GM23338 (cell line): ENCODE data around the gene MYO1G. TPM values are rescaled to one million over a fixed set of nuclear protein-coding genes. Genes with fewer than 3 reads are reported as not detected.
A peak's percentile ranks its signal among the peaks of the same experiment; 100 is the strongest.

Source experiments
- ATAC-seq: fragments of 200-7000 bp; cut with Tn5 transposase; 3 replicates; pipeline ENCODE4 v1.9.1; 2020
- DNase-seq: peaks from one replicate; pipeline ENCODE4 v3.0.0-alpha.2; 2015; ENCODE audit warnings: low spot score
- H2AFZ ChIP-seq: fragments of 200-600 bp; sonication (generic); 2 replicates; pipeline ENCODE4 v1.8.0; 2016; ENCODE audit warnings: antibody characterized with exemption, mild to moderate bottlenecking, moderate library complexity
- H3F3A ChIP-seq: fragments of 200-600 bp; sonication (generic); replicated peaks from 2 replicates; pipeline ENCODE4 v1.8.0; 2017; ENCODE audit warnings: antibody characterized with exemption, mixed run types, low read depth
- H3K27ac ChIP-seq: fragments of 200-600 bp; sonication (generic); 2 replicates; pipeline ENCODE4 v1.6.1; 2016; ENCODE audit warnings: low read depth
- H3K27me3 ChIP-seq: fragments of 200-600 bp; sonication (generic); 2 replicates; pipeline ENCODE4 v1.8.0; 2016; ENCODE audit warnings: mild to moderate bottlenecking, mixed run types, moderate library complexity; ENCODE audit not compliant: insufficient read depth
- H3K36me3 ChIP-seq: fragments of 200-600 bp; sonication (generic); 2 replicates; pipeline ENCODE4 v1.8.0; 2016; ENCODE audit warnings: mild to moderate bottlenecking; ENCODE audit not compliant: insufficient read depth
- H3K4me1 ChIP-seq: fragments of 200-600 bp; sonication (generic); 2 replicates; pipeline ENCODE4 v1.8.0; 2016; ENCODE audit warnings: mild to moderate bottlenecking, moderate library complexity; ENCODE audit not compliant: insufficient read depth
- H3K4me2 ChIP-seq: fragments of 200-600 bp; sonication (generic); 2 replicates; pipeline ENCODE4 v1.7.1; 2017; ENCODE audit warnings: mixed run types
- H3K4me3 ChIP-seq: fragments of 200-600 bp; sonication (generic); 2 replicates; pipeline ENCODE4 v1.6.1; 2016; ENCODE audit warnings: mixed run types
- H3K79me2 ChIP-seq: fragments of 200-600 bp; sonication (generic); replicated peaks from 2 replicates; pipeline ENCODE4 v1.8.0; 2017; ENCODE audit warnings: mild to moderate bottlenecking; ENCODE audit not compliant: insufficient read depth
- H3K9me2 ChIP-seq: fragments of 200-600 bp; sonication (generic); 2 replicates; pipeline ENCODE4 v1.8.0; 2017; ENCODE audit not compliant: insufficient read depth
- H4K20me1 ChIP-seq: fragments of 200-600 bp; sonication (generic); replicated peaks from 2 replicates; pipeline ENCODE4 v1.8.0; 2017; ENCODE audit warnings: mild to moderate bottlenecking; ENCODE audit not compliant: insufficient read depth
- H3K27ac Mint-ChIP-seq: 2 replicates; pipeline ENCODE4 v1.8.0; 2020; ENCODE audit warnings: inconsistent platforms, mild to moderate bottlenecking, moderate library complexity, mixed read lengths
- H3K27me3 Mint-ChIP-seq: 3 replicates; pipeline ENCODE4 v1.8.0; 2022; ENCODE audit warnings: low read depth, mild to moderate bottlenecking, moderate library complexity, mixed read lengths, inconsistent platforms; ENCODE audit not compliant: insufficient read depth, poor library complexity
- H3K36me3 Mint-ChIP-seq: 3 replicates; pipeline ENCODE4 v1.8.0; 2021; ENCODE audit warnings: low read depth, mild to moderate bottlenecking, inconsistent platforms, moderate library complexity, mixed read lengths
- H3K4me1 Mint-ChIP-seq: 3 replicates; pipeline ENCODE4 v1.8.0; 2020; ENCODE audit warnings: mild to moderate bottlenecking, inconsistent platforms, mixed read lengths
- H3K4me3 Mint-ChIP-seq: 3 replicates; pipeline ENCODE4 v1.8.0; 2021; ENCODE audit warnings: moderate library complexity, mild to moderate bottlenecking, inconsistent platforms, mixed read lengths
- H3K9me3 Mint-ChIP-seq: 3 replicates; pipeline ENCODE4 v1.8.0; 2020; ENCODE audit warnings: moderate library complexity, mild to moderate bottlenecking, inconsistent platforms, mixed read lengths
- CREB1 ChIP-seq: fragments of 250-450 bp; sonication (Bioruptor Pico); IDR thresholded peaks from 2 replicates; pipeline ENCODE4 v1.5.0; 2020; ENCODE audit warnings: low read depth, mild to moderate bottlenecking, moderate library complexity
- EZH2 ChIP-seq: fragments of 200-600 bp; sonication (generic); IDR thresholded peaks from one replicate; pipeline ENCODE4 v1.8.0; 2017; ENCODE audit warnings: antibody characterized with exemption, mild to moderate bottlenecking, low read depth; ENCODE audit not compliant: unreplicated experiment
- JUNB ChIP-seq: IDR thresholded peaks from one replicate; pipeline ENCODE4 v1.6.1; 2016; ENCODE audit warnings: antibody characterized with exemption; ENCODE audit not compliant: unreplicated experiment
- NANOG ChIP-seq: IDR thresholded peaks from 2 replicates; pipeline ENCODE4 v1.6.1; 2016; ENCODE audit warnings: antibody characterized with exemption, borderline replicate concordance
- POLR2AphosphoS5 ChIP-seq: IDR thresholded peaks from 2 replicates; pipeline ENCODE4 v1.6.1; 2016; ENCODE audit warnings: antibody characterized with exemption, low read depth
- STAT1 ChIP-seq: IDR thresholded peaks from one replicate; pipeline ENCODE4 v1.6.1; 2016; ENCODE audit warnings: antibody characterized with exemption; ENCODE audit not compliant: unreplicated experiment
- ZNF114 ChIP-seq: fragments of 250-450 bp; sonication (Bioruptor Pico); IDR thresholded peaks from 2 replicates; pipeline ENCODE4 v1.5.0; 2020; ENCODE audit warnings: mild to moderate bottlenecking, moderate library complexity
- ZNF331 ChIP-seq: fragments of 250-450 bp; sonication (Bioruptor Pico); IDR thresholded peaks from 2 replicates; pipeline ENCODE4 v1.5.0; 2020; ENCODE audit warnings: low read depth, mild to moderate bottlenecking, moderate library complexity
- polyA plus RNA-seq: library from polyadenylated mRNA; unstranded; fragments of >200 nt; fragmentation: Nextera tagmentation; extraction: Ambion mirVana; gene quantifications from 2 replicates; pipeline ENCODE4 v1.2.1, GENCODE V29; 2016
- total RNA-seq: library from RNA; depleted of rRNA; stranded (reverse); fragments of >200 nt; shearing (Covaris generic); gene quantifications from 2 replicates; pipeline ENCODE4 v1.2.3, GENCODE V29; 2014
- TF ChIP-seq, protein P1 (sequence below), 2 experiments: fragments of 200-600 bp in 1 of 2; sonication (generic) in 1 of 2; conservative IDR thresholded peaks; 2 replicates each; pipeline versions ENCODE4 v1.5.1 to v1.6.1; 2016 to 2017; ENCODE audit warnings: antibody characterized with exemption in 2 of 2, low read depth in 2 of 2, mild to moderate bottlenecking in 2 of 2, moderate library complexity in 1 of 2
- TF ChIP-seq, protein P2 (sequence below): IDR thresholded peaks from 2 replicates; pipeline ENCODE4 v1.6.1; 2016; ENCODE audit warnings: antibody characterized with exemption
- TF ChIP-seq, protein P3 (sequence below): IDR thresholded peaks from one replicate; pipeline ENCODE4 v1.6.1; 2018; ENCODE audit warnings: antibody characterized with exemption; ENCODE audit not compliant: unreplicated experiment
- TF ChIP-seq, protein P4 (sequence below): fragments of 250-450 bp; sonication (Bioruptor Pico); IDR thresholded peaks from 2 replicates; pipeline ENCODE4 v1.5.0; 2020; ENCODE audit warnings: mild to moderate bottlenecking, moderate library complexity

The MYO1G gene
- total and polyA plus RNA-seq, 2 experiments from 2014 or later: 0.10 to 0.11 TPM

DNA sequence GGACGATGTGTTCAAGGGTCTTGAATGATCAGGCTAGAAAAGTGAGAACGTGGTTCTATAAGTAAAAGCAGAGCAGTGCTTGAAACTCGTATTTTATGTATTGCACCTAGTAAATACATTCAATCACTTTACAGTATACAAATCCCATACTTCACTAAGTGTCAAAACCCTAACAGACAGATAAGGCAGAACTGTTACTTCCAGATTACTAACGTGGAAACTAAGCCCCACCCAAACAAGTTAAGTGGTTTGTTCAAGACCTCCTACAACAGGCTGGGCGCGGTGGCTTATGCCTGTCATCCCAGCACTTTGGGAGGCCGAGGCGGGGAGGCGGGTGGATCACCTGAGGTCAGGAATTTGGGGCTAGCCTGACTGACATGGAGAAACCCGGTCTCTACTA, 9.2 kb upstream of the MYO1G start:
- Mint-ChIP-seq H3K9me3 (no peaks in the 10 kb centered on the region), H3K4me3 (0 out of 3 replicates have a peak overlapping the region, but pooled peaks have one; percentile 100), H3K36me3 (peaks cover 45% of the 10 kb centered on the region), H3K4me1 (peaks cover 33% of the 10 kb centered on the region), H3K27me3 (peaks cover 20% of the 10 kb centered on the region), H3K27ac (no peak overlapping the region; the same call in 1 of the 2 replicates)
- no peak overlapping the region; the same call in 1 of the 2 replicates for H3K4me3 ChIP-seq
- H3K4me2 ChIP-seq: no peak overlapping the region
- H3F3A ChIP-seq: peaks cover 34% of the 10 kb centered on the region
- H3K9me2 ChIP-seq: no peaks in the 10 kb centered on the region
- H3K79me2 ChIP-seq: peaks cover 25% of the 10 kb centered on the region
- H2AFZ ChIP-seq: no peak overlapping the region
- peaks cover 20% of the 10 kb centered on the region for H4K20me1 ChIP-seq
- DNase-seq: no peak
- TF ChIP-seq, protein P1, sequence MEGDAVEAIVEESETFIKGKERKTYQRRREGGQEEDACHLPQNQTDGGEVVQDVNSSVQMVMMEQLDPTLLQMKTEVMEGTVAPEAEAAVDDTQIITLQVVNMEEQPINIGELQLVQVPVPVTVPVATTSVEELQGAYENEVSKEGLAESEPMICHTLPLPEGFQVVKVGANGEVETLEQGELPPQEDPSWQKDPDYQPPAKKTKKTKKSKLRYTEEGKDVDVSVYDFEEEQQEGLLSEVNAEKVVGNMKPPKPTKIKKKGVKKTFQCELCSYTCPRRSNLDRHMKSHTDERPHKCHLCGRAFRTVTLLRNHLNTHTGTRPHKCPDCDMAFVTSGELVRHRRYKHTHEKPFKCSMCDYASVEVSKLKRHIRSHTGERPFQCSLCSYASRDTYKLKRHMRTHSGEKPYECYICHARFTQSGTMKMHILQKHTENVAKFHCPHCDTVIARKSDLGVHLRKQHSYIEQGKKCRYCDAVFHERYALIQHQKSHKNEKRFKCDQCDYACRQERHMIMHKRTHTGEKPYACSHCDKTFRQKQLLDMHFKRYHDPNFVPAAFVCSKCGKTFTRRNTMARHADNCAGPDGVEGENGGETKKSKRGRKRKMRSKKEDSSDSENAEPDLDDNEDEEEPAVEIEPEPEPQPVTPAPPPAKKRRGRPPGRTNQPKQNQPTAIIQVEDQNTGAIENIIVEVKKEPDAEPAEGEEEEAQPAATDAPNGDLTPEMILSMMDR (conservative IDR thresholded peaks at IDR 0.05; ENCODE audit: low read depth in 2 of 2): no peak
- TF ChIP-seq NANOG: no peak
- TF ChIP-seq ZNF114 (CRISPR knock-in tag): no peak
- TF ChIP-seq, protein P2, sequence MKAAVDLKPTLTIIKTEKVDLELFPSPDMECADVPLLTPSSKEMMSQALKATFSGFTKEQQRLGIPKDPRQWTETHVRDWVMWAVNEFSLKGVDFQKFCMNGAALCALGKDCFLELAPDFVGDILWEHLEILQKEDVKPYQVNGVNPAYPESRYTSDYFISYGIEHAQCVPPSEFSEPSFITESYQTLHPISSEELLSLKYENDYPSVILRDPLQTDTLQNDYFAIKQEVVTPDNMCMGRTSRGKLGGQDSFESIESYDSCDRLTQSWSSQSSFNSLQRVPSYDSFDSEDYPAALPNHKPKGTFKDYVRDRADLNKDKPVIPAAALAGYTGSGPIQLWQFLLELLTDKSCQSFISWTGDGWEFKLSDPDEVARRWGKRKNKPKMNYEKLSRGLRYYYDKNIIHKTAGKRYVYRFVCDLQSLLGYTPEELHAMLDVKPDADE: no peak
- TF ChIP-seq EZH2: no peak
- TF ChIP-seq, protein P3, sequence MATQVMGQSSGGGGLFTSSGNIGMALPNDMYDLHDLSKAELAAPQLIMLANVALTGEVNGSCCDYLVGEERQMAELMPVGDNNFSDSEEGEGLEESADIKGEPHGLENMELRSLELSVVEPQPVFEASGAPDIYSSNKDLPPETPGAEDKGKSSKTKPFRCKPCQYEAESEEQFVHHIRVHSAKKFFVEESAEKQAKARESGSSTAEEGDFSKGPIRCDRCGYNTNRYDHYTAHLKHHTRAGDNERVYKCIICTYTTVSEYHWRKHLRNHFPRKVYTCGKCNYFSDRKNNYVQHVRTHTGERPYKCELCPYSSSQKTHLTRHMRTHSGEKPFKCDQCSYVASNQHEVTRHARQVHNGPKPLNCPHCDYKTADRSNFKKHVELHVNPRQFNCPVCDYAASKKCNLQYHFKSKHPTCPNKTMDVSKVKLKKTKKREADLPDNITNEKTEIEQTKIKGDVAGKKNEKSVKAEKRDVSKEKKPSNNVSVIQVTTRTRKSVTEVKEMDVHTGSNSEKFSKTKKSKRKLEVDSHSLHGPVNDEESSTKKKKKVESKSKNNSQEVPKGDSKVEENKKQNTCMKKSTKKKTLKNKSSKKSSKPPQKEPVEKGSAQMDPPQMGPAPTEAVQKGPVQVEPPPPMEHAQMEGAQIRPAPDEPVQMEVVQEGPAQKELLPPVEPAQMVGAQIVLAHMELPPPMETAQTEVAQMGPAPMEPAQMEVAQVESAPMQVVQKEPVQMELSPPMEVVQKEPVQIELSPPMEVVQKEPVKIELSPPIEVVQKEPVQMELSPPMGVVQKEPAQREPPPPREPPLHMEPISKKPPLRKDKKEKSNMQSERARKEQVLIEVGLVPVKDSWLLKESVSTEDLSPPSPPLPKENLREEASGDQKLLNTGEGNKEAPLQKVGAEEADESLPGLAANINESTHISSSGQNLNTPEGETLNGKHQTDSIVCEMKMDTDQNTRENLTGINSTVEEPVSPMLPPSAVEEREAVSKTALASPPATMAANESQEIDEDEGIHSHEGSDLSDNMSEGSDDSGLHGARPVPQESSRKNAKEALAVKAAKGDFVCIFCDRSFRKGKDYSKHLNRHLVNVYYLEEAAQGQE: no peak
- no peak for TF ChIP-seq CREB1 (CRISPR knock-in tag)
- TF ChIP-seq ZNF331: no peak
- TF ChIP-seq, protein P4, sequence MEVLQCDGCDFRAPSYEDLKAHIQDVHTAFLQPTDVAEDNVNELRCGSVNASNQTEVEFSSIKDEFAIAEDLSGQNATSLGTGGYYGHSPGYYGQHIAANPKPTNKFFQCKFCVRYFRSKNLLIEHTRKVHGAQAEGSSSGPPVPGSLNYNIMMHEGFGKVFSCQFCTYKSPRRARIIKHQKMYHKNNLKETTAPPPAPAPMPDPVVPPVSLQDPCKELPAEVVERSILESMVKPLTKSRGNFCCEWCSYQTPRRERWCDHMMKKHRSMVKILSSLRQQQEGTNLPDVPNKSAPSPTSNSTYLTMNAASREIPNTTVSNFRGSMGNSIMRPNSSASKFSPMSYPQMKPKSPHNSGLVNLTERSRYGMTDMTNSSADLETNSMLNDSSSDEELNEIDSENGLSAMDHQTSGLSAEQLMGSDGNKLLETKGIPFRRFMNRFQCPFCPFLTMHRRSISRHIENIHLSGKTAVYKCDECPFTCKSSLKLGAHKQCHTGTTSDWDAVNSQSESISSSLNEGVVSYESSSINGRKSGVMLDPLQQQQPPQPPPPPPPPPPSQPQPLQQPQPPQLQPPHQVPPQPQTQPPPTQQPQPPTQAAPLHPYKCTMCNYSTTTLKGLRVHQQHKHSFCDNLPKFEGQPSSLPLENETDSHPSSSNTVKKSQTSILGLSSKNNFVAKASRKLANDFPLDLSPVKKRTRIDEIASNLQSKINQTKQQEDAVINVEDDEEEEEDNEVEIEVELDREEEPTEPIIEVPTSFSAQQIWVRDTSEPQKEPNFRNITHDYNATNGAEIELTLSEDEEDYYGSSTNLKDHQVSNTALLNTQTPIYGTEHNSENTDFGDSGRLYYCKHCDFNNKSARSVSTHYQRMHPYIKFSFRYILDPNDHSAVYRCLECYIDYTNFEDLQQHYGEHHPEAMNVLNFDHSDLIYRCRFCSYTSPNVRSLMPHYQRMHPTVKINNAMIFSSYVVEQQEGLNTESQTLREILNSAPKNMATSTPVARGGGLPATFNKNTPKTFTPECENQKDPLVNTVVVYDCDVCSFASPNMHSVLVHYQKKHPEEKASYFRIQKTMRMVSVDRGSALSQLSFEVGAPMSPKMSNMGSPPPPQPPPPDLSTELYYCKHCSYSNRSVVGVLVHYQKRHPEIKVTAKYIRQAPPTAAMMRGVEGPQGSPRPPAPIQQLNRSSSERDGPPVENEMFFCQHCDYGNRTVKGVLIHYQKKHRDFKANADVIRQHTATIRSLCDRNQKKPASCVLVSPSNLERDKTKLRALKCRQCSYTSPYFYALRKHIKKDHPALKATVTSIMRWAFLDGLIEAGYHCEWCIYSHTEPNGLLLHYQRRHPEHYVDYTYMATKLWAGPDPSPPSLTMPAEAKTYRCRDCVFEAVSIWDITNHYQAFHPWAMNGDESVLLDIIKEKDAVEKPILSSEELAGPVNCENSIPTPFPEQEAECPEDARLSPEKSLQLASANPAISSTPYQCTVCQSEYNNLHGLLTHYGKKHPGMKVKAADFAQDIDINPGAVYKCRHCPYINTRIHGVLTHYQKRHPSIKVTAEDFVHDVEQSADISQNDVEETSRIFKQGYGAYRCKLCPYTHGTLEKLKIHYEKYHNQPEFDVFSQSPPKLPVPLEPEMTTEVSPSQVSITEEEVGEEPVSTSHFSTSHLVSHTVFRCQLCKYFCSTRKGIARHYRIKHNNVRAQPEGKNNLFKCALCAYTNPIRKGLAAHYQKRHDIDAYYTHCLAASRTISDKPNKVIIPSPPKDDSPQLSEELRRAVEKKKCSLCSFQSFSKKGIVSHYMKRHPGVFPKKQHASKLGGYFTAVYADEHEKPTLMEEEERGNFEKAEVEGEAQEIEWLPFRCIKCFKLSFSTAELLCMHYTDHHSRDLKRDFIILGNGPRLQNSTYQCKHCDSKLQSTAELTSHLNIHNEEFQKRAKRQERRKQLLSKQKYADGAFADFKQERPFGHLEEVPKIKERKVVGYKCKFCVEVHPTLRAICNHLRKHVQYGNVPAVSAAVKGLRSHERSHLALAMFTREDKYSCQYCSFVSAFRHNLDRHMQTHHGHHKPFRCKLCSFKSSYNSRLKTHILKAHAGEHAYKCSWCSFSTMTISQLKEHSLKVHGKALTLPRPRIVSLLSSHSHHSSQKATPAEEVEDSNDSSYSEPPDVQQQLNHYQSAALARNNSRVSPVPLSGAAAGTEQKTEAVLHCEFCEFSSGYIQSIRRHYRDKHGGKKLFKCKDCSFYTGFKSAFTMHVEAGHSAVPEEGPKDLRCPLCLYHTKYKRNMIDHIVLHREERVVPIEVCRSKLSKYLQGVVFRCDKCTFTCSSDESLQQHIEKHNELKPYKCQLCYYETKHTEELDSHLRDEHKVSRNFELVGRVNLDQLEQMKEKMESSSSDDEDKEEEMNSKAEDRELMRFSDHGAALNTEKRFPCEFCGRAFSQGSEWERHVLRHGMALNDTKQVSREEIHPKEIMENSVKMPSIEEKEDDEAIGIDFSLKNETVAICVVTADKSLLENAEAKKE: no peak
- TF ChIP-seq STAT1: no peak
- TF ChIP-seq POLR2AphosphoS5: no peak
- no peak for TF ChIP-seq JUNB
- H3K4me1 ChIP-seq: peaks cover 14% of the 10 kb centered on the region
- H3K27ac ChIP-seq: no peak overlapping the region
- ATAC-seq: no peak
- peaks cover 29% of the 10 kb centered on the region for H3K36me3 ChIP-seq
- H3K27me3 ChIP-seq: no peaks in the 10 kb centered on the region
